Inflammatory macrophage treated with lipopolysaccharide for 4 hours (primary cell): ENCODE results near the gene CCDC107.
"Not testable (repeated sequence)": the region's sequence is repeated elsewhere in the genome, so short reads cannot be mapped to it uniquely, and the experiment has no call there.

Source experiments
- DNase-seq: peaks from one replicate; pipeline ENCODE4 v3.0.0-alpha.2; 2020

The CCDC107 gene, protein sequence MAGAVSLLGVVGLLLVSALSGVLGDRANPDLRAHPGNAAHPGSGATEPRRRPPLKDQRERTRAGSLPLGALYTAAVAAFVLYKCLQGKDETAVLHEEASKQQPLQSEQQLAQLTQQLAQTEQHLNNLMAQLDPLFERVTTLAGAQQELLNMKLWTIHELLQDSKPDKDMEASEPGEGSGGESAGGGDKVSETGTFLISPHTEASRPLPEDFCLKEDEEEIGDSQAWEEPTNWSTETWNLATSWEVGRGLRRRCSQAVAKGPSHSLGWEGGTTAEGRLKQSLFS

DNA sequence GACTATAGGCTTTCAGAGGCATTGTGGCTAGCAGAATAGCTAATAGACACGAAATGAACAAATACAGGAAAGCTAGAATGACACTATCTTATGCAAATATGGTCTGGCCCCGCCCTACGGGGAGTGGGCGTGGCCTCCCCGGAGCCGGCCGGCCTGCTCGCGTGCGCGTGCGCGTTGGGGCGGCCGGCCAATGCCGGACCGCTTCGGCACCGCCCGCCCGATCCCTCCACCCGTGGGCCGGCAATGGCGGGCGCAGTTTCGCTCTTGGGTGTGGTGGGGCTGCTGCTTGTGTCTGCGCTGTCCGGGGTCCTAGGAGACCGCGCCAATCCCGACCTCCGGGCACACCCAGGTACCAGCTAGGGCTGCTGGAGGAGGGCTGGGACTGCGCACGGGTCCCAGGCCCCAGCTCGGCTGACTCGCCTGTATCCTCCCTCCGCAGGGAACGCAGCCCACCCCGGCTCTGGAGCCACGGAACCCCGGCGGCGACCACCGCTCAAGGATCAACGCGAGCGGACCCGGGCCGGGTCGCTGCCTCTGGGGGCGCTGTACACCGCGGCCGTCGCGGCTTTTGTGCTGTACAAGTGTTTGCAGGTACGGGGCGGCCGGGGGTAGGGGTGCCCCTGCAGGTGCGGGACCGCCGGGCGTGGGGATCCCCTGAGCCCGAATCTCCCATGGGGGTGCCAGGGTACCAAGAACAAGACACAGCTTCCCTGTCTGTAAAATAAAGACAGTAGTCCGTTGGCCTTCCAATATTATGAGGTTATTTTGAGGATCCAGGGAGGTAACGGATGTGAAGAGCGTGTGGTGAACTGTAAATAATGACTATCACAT lies at the start of gene CCDC107:
Gene CCDC107, plus strand, starts transcription at position 156 of the 831 bp plus-strand sequence. Its CDS starts 88 bp downstream, at position 244.
- DNase-seq, result peak; percentile 91

DNA sequence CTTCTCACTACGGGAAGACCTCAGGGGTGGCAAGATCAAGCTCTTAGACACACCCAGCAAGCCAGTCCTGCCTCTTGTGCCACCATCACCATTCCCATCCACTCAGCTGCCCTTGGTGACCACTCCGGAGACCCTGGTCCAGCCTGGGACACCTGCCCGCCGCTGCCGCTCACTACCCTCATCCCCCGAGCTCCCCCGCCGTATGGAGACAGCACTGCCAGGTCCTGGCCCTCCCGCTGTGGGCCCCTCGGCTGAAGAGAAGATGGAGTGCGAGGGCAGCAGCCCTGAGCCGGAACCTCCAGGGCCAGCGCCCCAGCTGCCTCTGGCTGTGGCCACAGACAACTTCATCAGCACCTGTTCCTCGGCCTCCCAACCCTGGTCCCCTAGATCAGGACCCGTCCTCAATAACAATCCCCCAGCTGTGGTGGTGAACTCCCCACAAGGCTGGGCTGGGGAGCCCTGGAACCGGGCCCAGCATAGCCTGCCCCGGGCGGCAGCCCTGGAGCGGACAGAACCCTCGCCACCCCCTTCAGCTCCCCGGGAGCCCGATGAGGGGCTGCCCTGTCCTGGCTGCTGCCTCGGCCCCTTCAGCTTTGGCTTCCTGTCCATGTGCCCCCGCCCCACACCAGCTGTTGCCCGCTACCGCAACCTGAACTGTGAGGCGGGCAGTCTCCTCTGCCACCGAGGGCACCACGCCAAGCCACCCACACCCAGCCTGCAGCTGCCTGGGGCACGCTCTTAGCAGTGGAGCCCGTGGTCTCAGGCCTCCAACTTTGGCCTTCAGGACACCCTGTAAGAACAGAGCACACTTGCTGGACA lies 48.9 kb upstream of the CCDC107 start:
- no peak for DNase-seq

DNA sequence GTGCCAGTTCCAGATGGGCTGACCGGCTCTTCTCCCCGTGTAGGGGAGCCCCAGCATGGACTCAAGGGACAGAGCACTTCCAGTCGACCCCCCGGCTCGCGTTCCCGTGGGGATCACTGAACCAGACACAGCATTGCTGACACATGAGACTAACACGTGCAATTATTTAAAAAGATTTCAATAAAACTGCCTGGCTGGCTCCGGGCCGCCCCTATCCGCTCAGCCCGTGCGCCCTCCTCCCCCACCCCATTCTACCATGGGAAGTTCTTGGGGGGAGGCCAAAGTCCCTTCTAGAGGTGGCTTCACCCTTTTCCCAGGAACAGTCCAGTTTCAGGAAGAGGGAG lies 48.3 kb upstream of the CCDC107 start:
- no peak for DNase-seq

DNA sequence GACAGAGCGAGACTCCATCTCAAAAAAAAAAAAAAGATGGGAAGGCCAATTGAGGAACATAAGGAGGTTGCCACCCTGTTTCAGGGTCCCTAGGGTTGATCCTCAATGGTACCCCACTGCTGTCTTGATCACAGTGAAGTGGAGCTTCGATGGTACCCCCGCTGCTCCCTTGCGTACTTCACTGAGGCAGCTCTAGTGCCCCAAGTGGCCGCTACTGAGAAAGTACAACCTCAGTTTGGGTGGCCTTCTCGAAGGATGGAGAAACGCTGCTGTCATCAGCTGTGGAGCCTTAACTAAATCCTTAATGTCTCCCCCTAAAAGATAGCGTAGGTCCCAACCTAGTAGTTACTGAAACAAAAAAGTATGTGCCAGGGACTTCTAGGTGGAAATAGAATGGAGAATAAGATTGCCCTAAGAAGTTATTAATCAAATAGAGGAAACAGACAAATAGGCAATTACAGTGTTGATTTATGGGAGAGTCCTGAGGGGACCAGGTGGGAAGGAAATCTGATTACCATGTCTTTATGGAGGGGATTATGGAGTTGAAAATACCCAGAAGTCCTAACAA lies 46.8 kb upstream of the CCDC107 start:
- peak; percentile 65 for DNase-seq

DNA sequence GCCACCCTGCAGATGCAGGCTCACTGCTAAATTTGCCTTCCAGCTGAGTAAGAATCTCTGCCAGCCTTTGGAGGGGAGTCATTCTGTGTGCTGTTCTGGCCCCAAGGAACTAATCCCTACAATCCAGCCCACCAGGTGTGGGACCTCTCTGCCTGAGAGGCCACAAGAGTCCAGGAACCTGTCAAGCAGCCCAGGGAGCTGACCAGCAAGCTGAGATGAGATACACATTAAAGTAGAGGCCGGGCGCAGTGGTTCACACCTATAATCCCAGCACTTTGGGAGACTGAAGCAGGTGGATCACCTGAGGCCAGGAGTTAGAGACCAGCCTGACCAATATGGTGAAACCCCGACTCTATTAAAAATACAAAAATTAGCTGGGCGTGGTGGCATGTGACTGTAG lies 46.0 kb upstream of the CCDC107 start:
- DNase-seq, result not testable (repeated sequence)

DNA sequence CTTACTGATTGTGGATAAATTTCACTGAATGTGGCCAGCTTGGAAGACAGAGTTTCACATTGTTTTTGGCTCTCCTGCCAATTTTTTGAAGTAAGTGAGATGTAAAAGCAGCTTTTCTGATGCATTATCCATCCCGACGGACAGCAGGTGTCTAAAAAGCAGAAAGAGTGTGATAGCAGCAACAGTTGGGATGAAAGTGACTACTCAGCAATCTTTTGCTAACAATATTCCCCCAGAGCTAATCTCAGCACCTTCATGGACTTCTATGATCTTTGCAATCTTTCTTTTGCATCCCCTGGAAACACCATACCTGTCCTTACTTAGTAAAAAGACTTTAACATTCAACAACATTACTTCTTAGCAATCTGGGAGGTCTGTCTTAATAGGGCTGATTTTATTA lies 45.2 kb upstream of the CCDC107 start:
- DNase-seq, result no peak

DNA sequence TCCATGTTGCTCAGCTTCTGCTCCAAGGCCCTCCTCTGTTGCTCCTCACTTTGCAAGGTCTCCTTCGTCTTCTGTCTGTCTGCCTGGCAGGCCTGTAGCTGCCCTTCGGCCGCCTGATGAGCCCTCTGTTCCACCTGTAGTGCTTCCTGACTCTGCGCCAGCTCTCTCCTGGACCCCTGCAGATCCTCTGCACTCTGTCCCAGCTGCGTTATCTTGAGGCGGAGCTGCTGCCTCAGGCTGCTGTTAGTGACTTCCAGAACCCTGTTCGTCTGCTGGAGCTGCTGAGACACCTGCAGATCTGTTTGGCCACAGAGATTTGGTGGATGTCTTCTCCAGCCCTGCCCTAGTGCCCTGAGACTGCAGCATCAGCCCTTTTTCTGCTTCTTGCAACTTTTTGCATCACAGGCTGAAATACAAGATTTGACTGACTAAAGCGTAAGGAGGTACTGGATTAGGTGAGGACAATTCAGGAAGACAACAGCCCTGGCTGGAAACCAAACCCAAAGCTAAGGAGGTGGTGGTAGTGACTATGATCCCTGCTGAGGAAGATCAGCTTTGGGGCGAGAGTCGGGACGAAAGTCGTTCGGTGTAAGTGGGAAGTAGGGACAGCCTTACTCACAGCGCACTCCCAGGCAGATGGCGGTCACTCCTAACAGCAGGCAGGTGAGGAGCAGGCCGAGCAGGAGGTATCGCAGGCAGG lies 42.0 kb upstream of the CCDC107 start:
- no peak for DNase-seq

DNA sequence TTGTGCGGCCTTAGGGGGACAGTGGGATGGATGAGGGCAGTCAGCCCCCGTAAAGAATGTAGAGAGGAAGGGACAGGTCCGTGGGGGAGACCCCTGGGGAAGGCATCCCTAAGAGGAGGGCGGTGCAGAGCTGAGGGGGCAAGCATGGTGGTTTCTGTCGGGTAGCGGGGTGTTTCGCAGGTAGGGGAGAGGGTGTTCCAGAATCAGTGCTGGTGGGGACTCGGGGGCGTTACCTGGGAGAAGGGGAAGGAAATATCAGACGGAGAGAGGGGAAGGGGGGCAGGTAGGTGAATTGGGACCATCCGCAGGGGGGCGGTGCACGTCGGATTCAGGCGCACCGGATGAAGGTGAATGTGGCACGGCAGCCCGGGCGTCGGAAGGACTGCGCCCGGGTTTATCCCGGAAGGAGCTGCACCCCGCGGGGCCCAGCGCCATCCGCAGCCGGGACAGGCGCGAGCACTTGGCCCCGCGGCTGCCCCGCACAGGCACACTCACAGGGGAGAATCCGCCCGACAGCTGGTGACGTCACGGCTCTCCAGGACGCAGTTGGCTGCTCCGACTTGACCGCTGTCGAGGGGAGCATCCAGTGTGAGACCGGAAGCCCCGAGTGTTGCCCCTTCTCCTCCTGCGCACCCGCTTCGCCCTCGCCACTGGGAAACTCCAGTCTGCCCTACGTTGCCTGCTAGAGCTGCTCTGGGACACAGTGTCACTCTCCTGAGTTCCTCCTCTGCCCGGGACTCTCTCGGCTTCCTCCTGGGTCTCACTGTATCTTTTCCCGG lies 41.2 kb upstream of the CCDC107 start:
- DNase-seq, result peak; percentile 71

DNA sequence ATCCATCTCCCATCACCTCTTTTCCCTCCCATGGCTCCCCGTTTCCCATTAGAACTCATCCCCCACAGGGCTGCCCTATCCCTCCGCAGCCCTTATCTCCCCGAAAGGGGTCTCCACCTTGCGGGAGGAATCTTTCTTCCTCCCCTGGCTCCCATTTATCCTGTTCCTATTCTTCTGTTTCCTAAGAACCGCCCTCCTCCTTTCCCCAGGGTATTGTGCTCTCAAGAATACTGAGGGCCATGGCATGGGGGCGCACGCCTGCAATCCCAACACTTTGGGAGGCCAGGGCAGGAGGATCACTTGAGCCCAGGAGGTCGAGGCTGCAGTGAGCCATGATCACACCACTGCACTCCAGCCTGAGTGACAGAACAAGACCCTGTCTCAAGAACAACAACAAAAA lies 40.5 kb upstream of the CCDC107 start:
- no peak for DNase-seq

DNA sequence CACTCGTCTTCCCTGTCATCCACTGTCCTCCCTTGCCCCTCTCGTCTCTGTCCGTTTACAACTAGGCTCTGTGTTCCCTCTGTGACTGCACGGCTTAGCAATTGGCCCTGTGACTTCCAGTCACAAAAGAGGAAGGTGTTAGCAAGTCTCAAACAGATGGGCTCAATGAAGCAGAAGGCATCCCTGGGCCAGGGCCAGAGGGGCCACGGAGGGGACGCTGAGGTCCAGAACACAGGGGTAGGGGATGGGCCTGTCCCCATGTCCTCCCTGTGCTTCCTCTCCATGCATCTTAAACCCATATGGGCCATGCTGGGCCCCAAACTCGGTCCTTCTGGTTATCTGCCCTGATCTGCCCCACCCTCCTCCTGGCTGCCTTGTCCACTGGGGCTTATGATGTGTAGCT lies 39.8 kb upstream of the CCDC107 start, which contains the start of gene CD72:
Gene CD72, minus strand, starts transcription at position 89 of the 403 bp plus-strand sequence. CDS start 110 bp downstream, outside the sequence.
- DNase-seq, result peak; percentile 66

DNA sequence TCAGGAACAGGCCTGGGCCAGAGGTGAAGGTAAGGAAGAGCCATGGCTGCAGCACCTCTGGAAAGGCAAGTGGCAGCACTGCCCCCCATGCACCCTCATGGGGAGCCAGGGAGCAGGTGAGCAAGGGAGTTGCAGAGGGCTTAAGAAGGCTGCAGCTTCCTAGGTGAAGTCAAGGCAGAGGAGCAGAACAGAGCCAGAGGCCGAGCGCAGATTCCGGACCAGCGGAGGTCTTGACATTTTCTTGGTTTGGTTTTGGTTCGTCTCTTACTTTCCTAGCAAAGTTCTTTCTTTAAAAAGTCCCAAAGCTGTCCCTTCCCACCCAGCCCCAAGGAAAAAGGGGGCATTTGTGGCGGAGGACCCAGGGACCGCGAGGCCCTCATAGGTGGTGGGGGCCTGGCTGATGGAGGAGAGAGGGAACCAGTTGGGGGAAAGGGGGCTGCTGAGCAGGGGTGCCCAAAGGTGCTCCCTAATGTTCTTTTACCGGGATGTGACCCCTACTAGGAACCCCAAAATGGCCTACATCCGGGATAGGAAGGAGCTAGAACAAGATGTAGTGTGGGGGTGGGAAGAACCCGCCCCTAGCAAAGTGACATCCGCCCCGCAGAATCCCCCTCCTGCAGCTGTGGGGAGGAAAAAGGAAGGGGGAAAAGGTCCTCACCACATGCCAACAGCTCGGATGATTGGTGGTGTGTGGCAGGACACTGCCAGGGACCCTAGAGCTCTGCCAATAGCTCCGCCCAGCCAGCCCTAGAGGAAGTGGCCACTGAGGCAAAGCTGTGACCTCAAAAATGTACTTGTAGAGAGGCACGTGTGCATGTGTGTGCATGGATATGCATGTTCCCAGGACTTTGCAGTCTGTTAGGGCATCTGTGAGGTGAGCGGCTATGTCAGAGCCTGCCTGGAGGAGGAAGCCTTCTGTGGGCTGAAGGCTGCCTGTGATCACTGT lies 39.0 kb upstream of the CCDC107 start:
- DNase-seq, result peak; percentile 56

DNA sequence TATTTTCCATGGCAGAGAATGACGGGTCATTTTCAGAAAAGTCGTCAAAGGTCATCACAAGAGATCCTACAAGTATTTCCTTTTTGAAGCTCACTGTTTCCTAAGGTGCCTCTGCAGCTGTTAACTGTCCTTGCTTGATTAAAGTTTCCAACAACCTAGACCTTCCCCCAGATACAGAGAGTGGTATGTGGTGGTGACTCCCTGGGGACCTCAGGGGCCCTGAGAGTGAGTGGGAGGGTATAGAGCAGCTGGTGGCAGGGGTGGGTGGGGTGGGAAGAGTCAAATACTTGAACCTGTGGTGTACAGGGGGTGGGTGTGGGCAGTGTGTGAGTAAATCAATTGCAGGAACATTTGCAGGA lies 38.3 kb upstream of the CCDC107 start:
- DNase-seq, result no peak

DNA sequence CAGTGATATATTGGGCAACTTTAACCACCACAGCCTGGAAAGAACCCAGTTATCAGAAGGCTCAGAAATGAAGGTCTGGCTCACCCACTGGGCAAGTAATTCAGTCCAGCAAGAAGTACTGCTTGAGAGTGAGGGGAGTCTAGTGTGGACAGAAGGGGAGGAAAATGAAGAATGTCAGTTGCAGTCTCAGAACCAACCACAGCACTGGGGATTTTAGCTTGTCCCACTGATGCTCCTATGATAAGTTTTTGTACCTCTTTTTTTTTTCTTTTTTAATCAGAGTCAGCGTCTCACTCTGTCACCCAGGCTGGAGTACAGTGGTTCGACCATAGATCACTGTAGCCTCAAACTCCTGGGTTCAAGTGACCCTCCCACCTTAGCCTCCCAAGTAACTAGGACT lies 30.5 kb upstream of the CCDC107 start:
- no peak for DNase-seq

DNA sequence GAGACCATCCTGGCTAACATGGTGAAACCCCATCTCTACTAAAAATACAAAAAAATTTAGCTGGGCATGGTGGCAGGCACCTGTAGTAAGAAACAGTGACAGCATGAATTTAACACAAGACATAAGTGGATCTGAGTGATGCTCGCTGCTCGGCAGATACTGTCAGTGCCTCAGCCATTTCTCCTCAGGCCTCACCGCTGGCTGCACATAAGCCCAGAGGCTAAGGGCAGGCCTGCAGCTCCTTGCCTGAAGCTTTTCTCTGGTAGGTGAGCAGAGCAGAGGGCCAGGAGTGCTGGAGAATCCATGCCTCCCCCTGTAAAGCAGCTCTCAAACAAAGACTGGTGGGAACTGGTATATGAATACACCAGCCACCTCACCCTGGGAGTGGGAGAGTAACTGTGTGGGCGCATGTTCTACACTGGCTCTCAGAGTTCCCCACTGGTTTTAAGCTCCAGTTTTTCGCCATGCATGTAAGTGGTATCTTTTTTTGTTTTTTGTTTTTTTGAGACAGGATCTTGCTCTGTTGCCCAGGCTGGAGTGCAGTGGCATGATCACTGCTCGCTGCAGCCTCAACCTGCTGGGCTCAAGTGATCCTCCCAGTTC lies 29.6 kb upstream of the CCDC107 start:
- no peak for DNase-seq

DNA sequence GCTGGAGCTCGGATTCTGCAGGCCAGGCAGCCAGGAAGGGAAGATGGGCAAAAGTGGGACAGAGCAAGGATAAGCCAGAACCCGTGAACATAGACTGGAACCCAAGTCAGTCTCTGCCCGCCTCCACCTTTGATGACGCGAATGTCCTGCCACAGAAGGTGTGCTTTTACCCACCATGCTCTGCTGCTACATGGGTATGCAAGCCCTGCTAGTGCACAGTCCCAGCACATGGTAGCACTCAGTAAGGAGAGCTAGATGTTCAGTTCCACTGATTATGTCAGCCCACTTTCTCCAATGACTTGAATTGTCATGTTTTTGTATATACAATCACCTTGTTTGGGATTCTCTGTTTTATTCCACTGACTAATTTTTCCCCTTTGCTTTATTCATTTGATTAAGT lies 28.5 kb upstream of the CCDC107 start:
- no peak for DNase-seq

DNA sequence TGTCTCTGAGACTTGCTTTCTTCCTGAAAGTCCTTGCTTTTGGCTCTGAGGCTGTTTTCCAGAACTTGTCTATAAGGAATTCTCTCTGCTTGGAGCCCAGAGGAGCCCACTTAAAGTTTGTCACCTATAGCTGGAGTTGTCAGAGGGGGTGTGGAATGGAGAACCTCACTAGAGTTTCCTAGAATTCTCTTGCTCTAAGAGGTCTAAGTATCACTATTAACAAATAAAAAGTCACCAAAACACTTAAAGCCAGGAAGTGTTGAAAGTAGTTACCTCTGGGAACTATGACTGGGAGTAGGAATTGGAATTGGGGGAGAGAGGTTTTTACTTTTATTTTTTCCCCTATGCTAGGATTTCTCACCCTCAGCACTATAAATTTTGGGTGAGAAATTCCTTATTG lies 22.4 kb upstream of the CCDC107 start:
- DNase-seq, result no peak

DNA sequence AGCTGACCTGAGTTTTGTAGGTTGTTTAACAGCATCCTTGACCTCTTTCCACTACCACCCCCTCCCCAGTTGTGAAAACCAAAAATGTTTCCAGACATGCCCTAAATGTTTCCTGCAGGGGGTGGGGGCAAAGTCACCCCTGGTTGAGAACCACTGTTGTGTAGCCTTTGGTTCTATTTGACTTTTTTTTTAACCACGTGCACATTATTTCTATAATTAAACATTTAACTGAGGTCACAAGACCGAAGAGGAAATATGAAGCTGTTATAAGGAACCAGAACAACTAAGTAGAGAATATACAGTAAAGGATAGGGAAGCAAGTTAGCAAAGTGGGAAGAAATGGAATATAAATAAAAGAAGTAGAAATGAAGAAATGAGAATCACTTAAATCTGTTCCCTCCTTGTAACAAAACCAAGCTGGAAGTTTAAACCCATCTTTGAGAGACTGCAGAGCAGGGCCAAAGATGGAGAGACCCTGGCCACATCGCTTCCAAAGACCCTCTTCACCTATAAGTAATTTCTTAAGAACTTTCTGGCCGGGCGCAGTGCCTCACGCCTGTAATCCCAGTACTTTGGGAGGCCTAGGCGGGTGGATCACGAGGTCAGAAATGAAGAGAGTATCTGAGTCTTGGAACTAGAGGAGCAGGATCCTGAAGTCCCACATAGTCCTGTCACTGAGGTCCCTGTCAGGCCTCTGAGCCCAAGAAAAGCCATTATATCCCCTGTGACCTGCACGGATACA lies 21.8 kb upstream of the CCDC107 start:
- peak; percentile 77 for DNase-seq

DNA sequence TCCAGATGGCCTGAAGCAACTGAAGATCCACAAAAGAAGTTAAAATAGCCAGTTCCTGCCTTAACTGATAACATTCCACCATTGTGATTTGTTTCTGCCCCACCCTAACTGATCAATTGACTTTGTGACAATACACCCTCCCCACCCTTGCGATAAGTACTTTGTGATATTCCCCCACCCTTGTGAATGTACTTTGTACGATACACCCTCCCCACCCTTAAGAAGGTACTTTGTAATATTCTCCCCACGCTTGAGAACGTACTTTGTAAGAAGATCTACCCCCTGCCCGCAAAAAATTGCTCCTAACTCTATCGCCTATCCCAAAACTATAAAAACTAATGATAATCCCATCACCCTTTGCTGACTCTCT lies 21.2 kb upstream of the CCDC107 start:
- not testable (repeated sequence) for DNase-seq

DNA sequence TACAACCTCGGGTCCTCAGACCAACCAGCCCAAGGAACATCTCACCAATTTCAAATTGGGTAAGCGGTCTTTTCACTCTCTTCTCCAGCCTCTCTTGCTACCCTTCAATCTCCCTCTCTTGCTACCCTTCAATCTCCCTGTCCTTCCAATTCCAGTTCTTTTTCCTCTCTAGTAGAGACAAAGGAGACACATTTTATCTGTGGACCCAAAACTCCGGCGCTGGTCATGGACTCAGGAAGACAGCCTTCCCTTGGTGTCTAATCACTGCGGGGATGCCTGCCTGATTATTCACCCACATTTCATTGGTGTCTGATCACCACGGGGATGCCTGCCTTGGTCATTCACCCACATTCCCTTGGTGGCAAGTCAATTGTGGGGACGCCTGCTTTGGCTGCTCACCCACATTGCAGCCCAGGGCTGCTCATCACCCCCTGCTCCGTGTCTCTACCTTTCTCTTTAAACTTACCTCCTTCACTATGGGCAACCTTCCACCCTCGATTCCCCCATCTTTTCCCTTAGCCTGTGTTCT lies 20.6 kb upstream of the CCDC107 start:
- DNase-seq, result not testable (repeated sequence)
